GM13977 (cell line): ENCODE results near the gene ACSM4.

Experiments
- DNase-seq: peaks from one replicate; pipeline ENCODE4 v3.0.0; 2012; ENCODE audit warnings: low spot score
- CTCF ChIP-seq: IDR thresholded peaks from 2 replicates; pipeline ENCODE4 v1.5.1; 2012; ENCODE audit warnings: mild to moderate bottlenecking, control low read depth; ENCODE audit not compliant: insufficient read depth; ENCODE audit errors: extremely low read depth, missing control alignments
- in situ Hi-C: fragments of 300-500 bp; cut with MboI; formaldehyde crosslinking; loops from one replicate; pipeline ENCODE4 v1.12.0; 2022; ENCODE audit warnings: low sequenced_read_pairs, low pct_unique_long_range_greater_than_20kb, mixed read lengths, inconsistent platforms; ENCODE audit not compliant: unreplicated experiment

ACSM4 gene

GRCh38 chr12:7349418-7349817, 45.5 kb downstream of the ACSM4 start:
- no peak for TF ChIP-seq CTCF
- DNase-seq, result no peak
- in situ Hi-C loops, result no loop called here

- in situ Hi-C loops, result no loop called here
- no peak for DNase-seq
- TF ChIP-seq CTCF, result no peak
These were observed 47.3 kb downstream of the ACSM4 start for GRCh38 chr12:7351177-7351576.

- DNase-seq, result no peak
- TF ChIP-seq CTCF, result no peak
- in situ Hi-C loops, result no loop called here
These were observed 48.8 kb downstream of the ACSM4 start for GRCh38 chr12:7352661-7353060.

- DNase-seq, result no peak
- no peak for TF ChIP-seq CTCF
- in situ Hi-C loops, result no loop called here
These were observed 50.7 kb downstream of the ACSM4 start for GRCh38 chr12:7354529-7354928.

- in situ Hi-C loops, result no loop called here
- no peak for TF ChIP-seq CTCF
- DNase-seq, result no peak
These were observed 57.4 kb downstream of the ACSM4 start for GRCh38 chr12:7361265-7361664.

- no peak for TF ChIP-seq CTCF
- DNase-seq, result no peak
- in situ Hi-C loops, result no loop called here
These were observed 58.9 kb downstream of the ACSM4 start for GRCh38 chr12:7362734-7363133.

- TF ChIP-seq CTCF, result no peak
- in situ Hi-C loops, result no loop called here
- DNase-seq, result no peak
These were observed 65.4 kb downstream of the ACSM4 start for GRCh38 chr12:7369274-7369729.
